Measurements from ENCODE around the gene TRAPPC2L. TPM values are rescaled to one million over a fixed set of nuclear protein-coding genes. Genes with fewer than 3 reads are reported as not detected.

The TRAPPC2L gene, protein sequence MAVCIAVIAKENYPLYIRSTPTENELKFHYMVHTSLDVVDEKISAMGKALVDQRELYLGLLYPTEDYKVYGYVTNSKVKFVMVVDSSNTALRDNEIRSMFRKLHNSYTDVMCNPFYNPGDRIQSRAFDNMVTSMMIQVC
- polyA plus RNA-seq, result 100 to 1,000 TPM; 101 to 138 (median 113) TPM

DNA sequence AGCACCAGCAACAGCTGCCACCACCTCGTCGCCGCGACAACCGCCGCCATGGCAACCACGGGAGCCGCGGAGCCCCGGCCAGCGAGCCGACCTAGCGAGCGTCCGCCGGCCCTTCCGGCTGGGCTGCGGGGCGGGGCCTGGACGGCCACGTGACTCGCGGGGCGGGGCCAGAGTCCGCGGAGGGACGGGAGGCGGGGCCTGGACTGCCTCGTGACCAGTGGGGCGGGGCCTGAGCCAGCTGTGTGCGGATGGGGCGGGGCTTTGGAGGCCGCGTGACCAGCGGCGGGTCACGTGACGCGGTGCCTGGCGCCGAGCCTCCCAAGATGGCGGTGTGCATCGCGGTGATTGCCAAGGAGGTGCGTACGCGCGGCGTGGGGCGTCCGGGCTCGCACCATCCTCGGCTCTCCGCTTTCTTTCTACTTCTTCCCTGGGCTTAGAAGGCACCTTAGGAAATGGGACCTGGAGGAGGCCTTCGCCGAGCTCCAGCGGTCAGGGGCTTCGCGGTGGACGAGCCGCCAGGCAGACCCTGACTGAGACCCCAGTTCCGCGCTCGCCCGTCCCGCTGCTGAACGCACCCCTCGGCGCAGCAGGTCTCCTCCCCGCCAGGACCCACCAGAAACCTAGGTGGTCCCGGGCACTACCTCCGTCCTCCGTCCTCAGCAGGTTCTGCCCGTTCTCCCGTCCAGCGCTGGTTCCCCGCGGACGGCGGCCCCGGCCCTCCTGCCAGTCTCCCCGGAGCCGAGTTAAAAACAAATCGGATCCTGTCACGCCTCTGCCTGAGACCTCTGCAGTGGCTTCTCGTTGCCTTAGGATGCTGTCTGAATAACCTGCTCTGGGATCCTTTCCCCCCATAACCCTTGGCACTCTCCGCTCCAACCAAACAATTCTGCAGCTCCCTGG lies at the start of gene TRAPPC2L, which contains the start of gene GALNS:
Gene TRAPPC2L (plus strand): TSS at position 300 of the 900 bp plus-strand sequence. CDS start 24 bp downstream, at position 324.
Gene GALNS (minus strand): TSS at position 120 of the 900 bp plus-strand sequence. CDS start 70 bp downstream, at position 50.
- Mint-ChIP-seq H3K27me3 (ENCODE audit: low read depth in 3 of 3) (peaks cover 3 to 7% (median 4%) of the 10 kb centered on the region in 3 donors), H3K36me3 (peaks cover 0 to 9% (median 0%) of the 10 kb centered on the region in 3 donors), H3K4me3 (peak within 1 kb of the TSS; percentile 96 to 99 (median 99)), H3K27ac (peak within 1 kb of the TSS; percentile 87 to 98 (median 95)), H3K4me1 (peaks cover 33 to 41% of the 10 kb centered on the region in 2 donors), H3K9me3 (no peaks in the 10 kb centered on the region)
- peak; percentile 99 for DNase-seq

DNA sequence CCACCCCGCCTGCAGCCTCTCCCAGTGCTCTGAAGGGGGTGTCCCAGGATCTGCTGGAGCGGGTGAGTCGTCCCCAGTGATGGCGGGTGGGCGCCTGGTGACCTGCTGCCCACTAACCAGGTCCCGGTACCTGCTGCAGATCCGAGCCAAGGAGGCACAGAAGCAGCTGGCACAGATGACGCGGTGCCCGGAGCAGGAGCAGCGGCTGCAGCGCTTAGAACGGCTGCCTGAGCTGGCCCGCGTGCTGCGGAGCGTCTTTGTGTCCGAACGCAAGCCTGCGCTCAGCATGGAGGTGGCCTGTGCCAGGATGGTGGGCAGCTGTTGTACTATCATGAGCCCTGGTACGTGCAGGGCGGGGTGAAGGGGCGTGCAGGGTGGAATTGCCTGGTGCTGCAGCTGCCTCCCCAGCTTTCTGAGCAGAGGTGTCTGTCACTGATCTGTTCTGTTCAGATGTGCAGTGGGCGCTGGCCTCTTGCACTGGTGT lies 49.7 kb upstream of the TRAPPC2L start:
- Mint-ChIP-seq H3K27ac (peak overlapping the region in 1 of 6 donors; percentile 23), H3K27me3 (ENCODE audit: low read depth in 3 of 3) (peaks cover 5 to 18% (median 8%) of the 10 kb centered on the region in 3 donors), H3K36me3 (no peaks in the 10 kb centered on the region), H3K4me1 (peaks cover 0 to 24% of the 10 kb centered on the region in 2 donors), H3K4me3 (no peak overlapping the region), H3K9me3 (no peaks in the 10 kb centered on the region)
- DNase-seq, result no peak

DNA sequence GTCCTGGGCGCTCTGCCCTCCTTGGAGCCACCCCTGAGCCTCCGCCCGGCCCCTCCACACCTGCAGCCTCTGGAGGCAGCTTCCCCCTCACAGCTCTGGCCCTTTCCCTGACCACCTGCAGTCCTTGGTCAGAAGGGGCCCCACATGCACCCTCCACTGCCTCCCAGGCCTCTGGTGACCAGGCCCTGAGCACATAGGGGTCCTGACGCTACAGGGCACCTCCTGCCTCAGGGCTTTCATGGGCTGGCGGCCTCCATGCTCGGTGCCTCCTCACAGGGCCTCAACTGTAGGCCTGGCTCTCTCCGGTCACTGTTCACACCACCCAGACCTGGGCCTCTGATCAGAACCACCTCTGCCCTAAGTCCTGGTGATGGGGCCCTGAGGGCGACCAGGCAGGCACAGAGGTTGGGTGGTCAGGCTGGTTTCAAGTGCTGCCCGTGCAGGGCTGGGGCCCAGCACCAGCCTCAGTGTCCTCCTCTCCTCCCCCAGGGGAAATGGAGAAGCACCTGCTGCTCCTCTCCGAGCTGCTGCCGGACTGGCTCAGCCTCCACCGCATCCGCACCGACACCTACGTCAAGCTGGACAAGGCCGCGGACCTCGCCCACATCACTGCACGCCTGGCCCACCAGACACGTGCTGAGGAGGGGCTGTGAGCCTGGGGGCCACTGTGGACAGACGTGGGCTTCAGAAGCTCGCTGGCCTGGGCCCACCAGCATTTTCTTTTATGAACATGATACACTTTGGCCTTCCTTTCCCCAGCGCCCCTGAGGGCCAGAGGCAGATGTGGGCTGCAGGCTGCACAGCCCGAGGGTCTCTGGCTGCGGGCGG lies 49.1 kb upstream of the TRAPPC2L start:
- H3K4me1 Mint-ChIP-seq, result peaks cover 0 to 24% of the 10 kb centered on the region in 2 donors
- no peak overlapping the region for H3K4me3 Mint-ChIP-seq
- H3K27me3 Mint-ChIP-seq (ENCODE audit: low read depth in 3 of 3), result peaks cover 4 to 13% (median 5%) of the 10 kb centered on the region in 3 donors
- H3K9me3 Mint-ChIP-seq, result no peaks in the 10 kb centered on the region
- peak overlapping the region in 1 of 6 donors; percentile 23 for H3K27ac Mint-ChIP-seq
- H3K36me3 Mint-ChIP-seq, result no peaks in the 10 kb centered on the region
- no peak for DNase-seq

DNA sequence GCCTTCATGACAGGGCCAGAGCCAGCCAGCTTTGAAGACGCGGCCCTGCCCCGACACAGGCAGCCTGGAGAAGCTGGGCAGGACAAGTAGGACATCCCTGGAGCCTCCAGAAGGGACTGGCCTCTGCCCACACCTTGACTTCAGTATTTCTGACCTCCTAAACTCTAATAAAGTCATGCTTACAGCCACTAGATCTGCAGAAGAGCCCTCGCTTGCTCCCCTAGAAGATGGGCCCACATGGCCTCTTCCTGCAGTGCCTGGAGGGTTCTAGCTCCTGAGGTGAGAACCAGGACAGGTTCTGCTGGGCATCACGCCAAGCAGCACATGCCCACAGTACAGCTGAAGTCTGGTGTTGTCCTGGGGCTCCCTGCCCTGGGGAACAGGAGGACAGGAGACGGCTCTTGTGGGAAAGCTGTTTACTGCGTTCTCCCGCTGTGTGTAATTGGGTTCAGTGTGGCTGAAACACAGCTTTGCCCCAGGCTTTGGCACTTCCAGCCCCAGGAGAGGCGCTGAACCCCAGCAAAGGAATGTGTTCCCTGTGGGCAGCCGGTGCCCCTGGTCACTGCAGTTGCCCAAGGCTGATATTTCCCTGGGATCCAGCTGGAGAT lies 47.8 kb upstream of the TRAPPC2L start:
- Mint-ChIP-seq H3K4me3 (peak overlapping the region in 2 of 5 donors; percentile 25 to 27), H3K27me3 (ENCODE audit: low read depth in 3 of 3) (peaks cover 0 to 6% (median 2%) of the 10 kb centered on the region in 3 donors)

DNA sequence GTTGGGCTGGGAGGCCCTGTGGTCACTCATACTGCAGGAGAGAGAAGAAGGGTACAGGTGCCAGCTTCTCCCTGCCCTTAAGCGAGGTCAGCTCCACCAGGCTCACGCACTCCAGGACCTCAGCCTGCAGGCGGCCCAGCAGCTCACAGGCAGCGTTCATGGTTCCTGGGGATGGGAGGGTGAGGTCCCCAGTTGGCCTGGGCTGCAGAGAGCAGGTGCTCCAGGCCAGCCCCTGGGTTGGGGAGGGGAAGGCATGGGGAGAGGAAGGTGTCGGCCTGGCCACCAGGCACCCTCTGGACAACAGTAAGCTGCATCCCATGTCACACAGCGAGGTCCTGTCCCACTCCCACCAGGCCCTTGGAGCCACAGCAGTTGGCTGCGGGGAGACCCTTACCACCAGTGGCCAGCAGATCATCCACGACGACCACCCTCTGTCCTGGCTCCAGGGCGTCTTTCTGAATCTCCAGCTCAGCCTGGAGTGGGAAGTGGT lies 47.2 kb upstream of the TRAPPC2L start:
- Mint-ChIP-seq H3K27me3 (ENCODE audit: low read depth in 3 of 3) (peaks cover 0 to 4% (median 2%) of the 10 kb centered on the region in 3 donors), H3K4me3 (peak overlapping the region in 1 of 5 donors; percentile 27), H3K4me1 (peaks cover 0 to 20% of the 10 kb centered on the region in 2 donors), H3K27ac (no peak overlapping the region), H3K9me3 (no peaks in the 10 kb centered on the region), H3K36me3 (no peaks in the 10 kb centered on the region)
- no peak for DNase-seq

More for the DNA sequence above, 47.8 kb upstream of the TRAPPC2L start:
- Mint-ChIP-seq H3K9me3 (no peaks in the 10 kb centered on the region), H3K4me1 (peaks cover 0 to 22% of the 10 kb centered on the region in 2 donors), H3K27ac (no peak overlapping the region), H3K36me3 (no peaks in the 10 kb centered on the region)
- no peak for DNase-seq

DNA sequence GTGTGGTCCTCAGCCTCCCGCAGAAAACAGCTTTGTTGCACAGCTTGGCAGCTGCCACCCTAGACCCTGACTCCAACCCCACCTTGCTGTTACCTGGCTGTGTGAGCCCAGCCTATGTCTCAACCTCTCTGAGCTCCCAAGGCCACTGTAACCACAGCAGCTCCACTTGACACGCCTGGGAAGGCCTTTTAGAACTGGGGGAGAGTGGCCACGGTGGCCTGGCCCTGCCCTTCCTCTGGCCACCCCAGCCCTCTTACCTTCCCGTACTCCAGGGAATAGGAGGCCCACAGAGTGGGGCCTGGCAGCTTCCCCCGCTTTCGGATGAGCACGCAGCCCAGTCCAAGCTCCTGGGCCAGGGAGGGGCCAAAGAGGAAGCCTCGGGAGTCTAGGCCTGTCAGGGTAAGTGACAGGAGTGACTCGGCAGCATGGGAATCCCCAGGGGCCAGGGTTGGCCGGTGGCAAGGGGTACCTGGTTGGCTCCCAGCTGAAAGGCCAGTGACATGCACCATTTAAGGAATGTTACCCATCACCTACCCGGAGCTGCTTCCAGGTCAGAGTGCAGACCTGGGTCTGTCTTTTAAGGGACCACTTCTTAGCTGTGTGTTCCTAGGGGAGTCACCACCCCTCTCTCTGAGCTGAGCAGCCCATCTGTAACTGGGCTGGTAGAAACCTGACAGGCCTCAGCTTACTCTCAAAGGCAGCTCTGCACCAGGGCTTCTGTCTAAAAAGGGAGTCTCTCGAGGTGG lies 46.6 kb upstream of the TRAPPC2L start:
- Mint-ChIP-seq H3K9me3 (no peaks in the 10 kb centered on the region), H3K27ac (peak overlapping the region in 2 of 6 donors; percentile 60 to 71), H3K27me3 (ENCODE audit: low read depth in 3 of 3) (peaks cover 0 to 6% (median 2%) of the 10 kb centered on the region in 3 donors), H3K36me3 (no peaks in the 10 kb centered on the region), H3K4me3 (peak overlapping the region; percentile 86 to 95 (median 87)), H3K4me1 (peaks cover 0 to 20% of the 10 kb centered on the region in 2 donors)
- DNase-seq, result no peak

DNA sequence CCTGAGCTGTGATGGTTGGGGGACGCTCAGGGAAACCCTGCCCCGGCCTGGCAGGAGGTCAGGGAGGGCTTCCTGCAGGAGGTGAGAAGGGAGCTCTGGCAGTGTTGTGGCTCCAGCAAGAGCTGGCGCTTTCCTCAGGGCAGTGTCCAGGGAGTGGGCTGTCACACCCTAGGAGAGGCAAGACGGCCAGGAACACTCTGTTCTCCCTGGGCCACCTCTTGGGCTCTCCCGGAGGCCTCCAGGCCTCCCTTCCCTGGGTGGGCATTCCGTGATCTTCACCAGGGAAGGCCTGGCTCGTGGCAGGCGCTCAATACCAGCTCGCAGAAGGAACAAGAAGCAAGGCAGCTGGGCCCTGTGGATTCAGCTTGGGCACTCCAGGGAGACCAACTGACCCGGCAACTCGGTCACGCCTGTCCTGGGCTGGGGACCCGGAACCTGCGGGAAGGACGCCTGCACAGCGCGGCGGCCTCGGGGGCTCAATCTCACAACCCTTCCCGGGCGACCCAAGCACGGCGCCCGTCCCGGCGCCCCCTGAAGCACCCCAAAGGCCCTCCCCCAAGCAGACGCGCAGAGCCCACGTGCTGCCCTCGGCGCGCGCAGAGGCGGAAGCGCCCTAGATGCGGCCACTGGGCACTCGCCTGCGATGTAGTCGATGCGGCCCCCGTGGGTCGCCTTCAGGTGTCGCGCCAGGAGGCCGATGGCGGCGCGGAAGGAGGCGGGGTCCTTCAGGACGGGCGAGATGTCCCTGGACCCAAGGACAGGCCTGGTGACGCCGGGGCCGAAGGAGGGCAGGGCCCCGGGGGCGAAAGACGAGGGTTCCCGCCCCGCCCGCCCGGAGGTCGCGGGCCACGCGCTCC lies 45.8 kb upstream of the TRAPPC2L start:
- Mint-ChIP-seq H3K27me3 (ENCODE audit: low read depth in 3 of 3) (peaks cover 0 to 6% (median 2%) of the 10 kb centered on the region in 3 donors), H3K27ac (peak overlapping the region; percentile 60 to 92 (median 87)), H3K4me3 (peak overlapping the region; percentile 86 to 95 (median 87)), H3K4me1 (peaks cover 0 to 20% of the 10 kb centered on the region in 2 donors), H3K36me3 (no peaks in the 10 kb centered on the region), H3K9me3 (no peaks in the 10 kb centered on the region)
- peak; percentile 70 to 78 (median 74) for DNase-seq

DNA sequence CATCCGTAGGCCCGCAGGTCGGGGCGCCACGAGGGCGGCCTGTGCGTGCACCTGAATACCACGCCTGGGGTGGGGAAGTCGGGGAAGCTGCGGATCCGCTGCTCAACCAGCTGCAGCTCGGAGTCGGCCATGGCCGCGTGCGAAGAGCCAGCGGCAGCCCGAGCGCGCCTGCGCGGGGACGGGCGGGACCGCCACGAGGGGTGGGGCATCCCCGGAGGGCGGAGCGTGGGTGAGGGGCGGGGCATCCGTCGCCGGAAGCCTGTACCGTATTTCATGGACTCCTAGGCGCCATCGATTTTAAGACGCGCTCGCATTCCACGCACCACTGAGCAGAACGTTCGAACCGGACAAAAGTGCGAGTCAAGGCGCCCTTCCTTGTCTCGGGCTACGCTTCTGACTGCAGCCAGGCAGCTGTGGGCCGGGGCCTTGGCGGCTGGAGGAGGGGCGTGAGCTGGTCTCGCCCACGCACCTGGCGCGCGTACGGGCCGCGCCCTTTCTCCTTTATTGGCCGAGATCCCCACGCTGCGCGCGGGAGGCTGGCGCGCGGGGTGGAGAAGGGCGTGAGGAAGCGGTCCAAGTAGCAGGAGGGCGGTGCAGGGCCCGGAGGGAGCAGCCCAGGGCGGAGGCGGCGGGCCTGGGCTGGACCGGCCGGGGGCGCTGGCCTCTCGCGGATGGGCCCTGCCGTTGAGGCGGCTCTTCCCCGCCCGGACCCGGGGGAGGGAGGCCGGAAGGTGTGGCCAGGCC lies 45.0 kb upstream of the TRAPPC2L start, which contains the start of gene APRT:
Gene APRT (minus strand): TSS at position 160 of the 744 bp plus-strand sequence. CDS start 29 bp downstream, at position 131.
- H3K9me3 Mint-ChIP-seq, result no peaks in the 10 kb centered on the region
- no peaks in the 10 kb centered on the region for H3K36me3 Mint-ChIP-seq
- H3K4me3 Mint-ChIP-seq, result peak within 1 kb of the TSS; percentile 87 to 98 (median 95)

DNA sequence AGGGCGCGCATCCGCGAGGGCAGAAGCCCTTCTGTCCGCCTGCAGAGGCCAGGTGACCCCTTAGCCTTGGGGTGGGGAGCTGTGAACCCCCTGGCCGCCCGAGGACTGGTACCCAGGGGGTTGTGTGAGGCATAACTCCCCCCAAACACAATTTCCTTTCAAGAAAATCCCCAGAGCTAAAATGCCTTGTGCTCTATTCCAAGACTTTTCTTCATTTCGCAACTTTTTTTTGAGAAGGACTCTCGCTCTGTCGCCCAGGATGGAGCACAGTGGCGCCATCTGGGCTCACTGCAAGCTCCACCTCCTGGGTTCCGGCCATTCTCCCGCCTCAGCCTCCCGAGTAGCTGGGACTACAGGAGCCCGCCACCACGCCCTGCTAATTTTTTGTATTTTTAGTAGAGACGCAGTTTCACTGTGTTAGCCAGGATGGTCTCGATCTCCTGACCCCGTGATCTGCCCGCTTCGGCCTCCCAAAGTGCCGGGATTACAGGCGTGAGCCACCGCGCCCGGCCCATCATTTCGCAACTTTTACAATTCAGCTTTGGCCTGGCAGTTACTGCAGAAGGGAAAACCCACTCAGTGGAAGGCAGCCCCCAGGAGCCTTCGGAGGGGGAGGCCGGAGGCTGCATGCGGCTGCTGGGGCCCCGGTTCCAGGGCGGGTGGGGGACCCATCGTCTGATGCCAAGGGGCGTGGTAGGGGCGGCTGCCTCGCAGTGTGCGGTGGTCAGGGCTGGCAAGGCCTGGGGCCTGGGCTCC lies 44.2 kb upstream of the TRAPPC2L start:
- no peak for DNase-seq
- H3K4me1 Mint-ChIP-seq, result peaks cover 0 to 20% of the 10 kb centered on the region in 2 donors
- H3K27me3 Mint-ChIP-seq (ENCODE audit: low read depth in 3 of 3), result peaks cover 0 to 6% (median 2%) of the 10 kb centered on the region in 3 donors
- peak overlapping the region; percentile 76 to 87 (median 80) for H3K4me3 Mint-ChIP-seq
- H3K9me3 Mint-ChIP-seq, result no peaks in the 10 kb centered on the region
- peak overlapping the region in 3 of 6 donors; percentile 30 to 87 (median 45) for H3K27ac Mint-ChIP-seq
- H3K36me3 Mint-ChIP-seq, result no peaks in the 10 kb centered on the region

More for the DNA sequence above, 45.0 kb upstream of the TRAPPC2L start, which contains the start of gene APRT:
- peaks cover 0 to 6% (median 2%) of the 10 kb centered on the region in 3 donors for H3K27me3 Mint-ChIP-seq (ENCODE audit: low read depth in 3 of 3)
- H3K4me1 Mint-ChIP-seq, result peaks cover 0 to 20% of the 10 kb centered on the region in 2 donors
- peak within 1 kb of the TSS; percentile 83 to 97 (median 94) for H3K27ac Mint-ChIP-seq
- peak; percentile 96 to 97 (median 96) for DNase-seq

Measured in immature natural killer cell (primary cell).